Progenitor cell of endocrine pancreas (in vitro differentiated cells): ENCODE data around the gene ATG9B. TPM values are rescaled to one million over a fixed set of nuclear protein-coding genes. Genes with fewer than 3 reads are reported as not detected.
"Not testable (repeated sequence)": the region's sequence is repeated elsewhere in the genome, so short reads cannot be mapped to it uniquely, and the experiment has no call there.

Experiments used
- DNase-seq: peaks from one replicate; pipeline ENCODE4 v3.0.0; 2021; ENCODE audit warnings: low spot score; ENCODE audit not compliant: unreplicated experiment
- H3K27ac Mint-ChIP-seq: 2 replicates; pipeline ENCODE4 v1.8.0; 2021; ENCODE audit warnings: mild to moderate bottlenecking, moderate library complexity, mixed read lengths
- H3K27me3 Mint-ChIP-seq: 2 replicates; pipeline ENCODE4 v1.8.0; 2021; ENCODE audit warnings: mixed read lengths
- H3K36me3 Mint-ChIP-seq: 2 replicates; pipeline ENCODE4 v1.8.0; 2022; ENCODE audit warnings: mixed read lengths; ENCODE audit not compliant: insufficient read depth
- H3K4me1 Mint-ChIP-seq: 2 replicates; pipeline ENCODE4 v1.8.0; 2021; ENCODE audit warnings: low read depth, mixed read lengths
- H3K4me3 Mint-ChIP-seq: 2 replicates; pipeline ENCODE4 v1.8.0; 2021; ENCODE audit warnings: low read depth, mild to moderate bottlenecking, moderate library complexity, mixed read lengths
- H3K9me3 Mint-ChIP-seq: 2 replicates; pipeline ENCODE4 v1.8.0; 2021; ENCODE audit warnings: low read depth, mixed read lengths
- CTCF ChIP-seq: fragments of 200-600 bp; sonication (generic); IDR thresholded peaks from one replicate; pipeline ENCODE4 v1.5.0; 2021; ENCODE audit warnings: antibody characterized with exemption, mild to moderate bottlenecking; ENCODE audit not compliant: unreplicated experiment
- total RNA-seq: library from RNA; stranded (reverse); gene quantifications from 2 replicates; pipeline ENCODE4 v1.2.1, GENCODE V29; 2021

Gene ATG9B
- total RNA-seq, 1 donor from 2014 or later, result 0.79 TPM

- H3K27ac Mint-ChIP-seq, result no peak overlapping the region
- TF ChIP-seq CTCF, result no peak
- H3K4me3 Mint-ChIP-seq, result no peak overlapping the region
- H3K27me3 Mint-ChIP-seq, result peaks cover 15% of the 10 kb centered on the region
- no peak for DNase-seq
- H3K4me1 Mint-ChIP-seq, result no peaks in the 10 kb centered on the region
- no peaks in the 10 kb centered on the region for H3K9me3 Mint-ChIP-seq
- no peaks in the 10 kb centered on the region for H3K36me3 Mint-ChIP-seq
These were observed 21.7 kb upstream of the ATG9B start for GRCh38 chr7:151045967-151046366.

- no peak overlapping the region for H3K4me3 Mint-ChIP-seq
- no peaks in the 10 kb centered on the region for H3K36me3 Mint-ChIP-seq
- no peaks in the 10 kb centered on the region for H3K9me3 Mint-ChIP-seq
- DNase-seq, result no peak
- no peak overlapping the region for H3K27ac Mint-ChIP-seq
- H3K4me1 Mint-ChIP-seq, result no peaks in the 10 kb centered on the region
- no peak for TF ChIP-seq CTCF
- H3K27me3 Mint-ChIP-seq, result peaks cover 11% of the 10 kb centered on the region
These were observed 21.0 kb upstream of the ATG9B start for GRCh38 chr7:151045262-151045661.

GRCh38 chr7:151043959-151044358 lies 19.7 kb upstream of the ATG9B start:
- Mint-ChIP-seq H3K4me3 (no peak overlapping the region), H3K9me3 (no peaks in the 10 kb centered on the region), H3K36me3 (no peaks in the 10 kb centered on the region), H3K27ac (no peak overlapping the region), H3K4me1 (no peaks in the 10 kb centered on the region), H3K27me3 (peaks cover 4% of the 10 kb centered on the region)
- no peak for TF ChIP-seq CTCF
- DNase-seq, result no peak

GRCh38 chr7:151043449-151043848 lies 19.2 kb upstream of the ATG9B start:
- not testable (repeated sequence) for H3K27me3 Mint-ChIP-seq, H3K4me3 Mint-ChIP-seq, H3K4me1 Mint-ChIP-seq, H3K9me3 Mint-ChIP-seq, H3K36me3 Mint-ChIP-seq, DNase-seq, H3K27ac Mint-ChIP-seq

DNA sequence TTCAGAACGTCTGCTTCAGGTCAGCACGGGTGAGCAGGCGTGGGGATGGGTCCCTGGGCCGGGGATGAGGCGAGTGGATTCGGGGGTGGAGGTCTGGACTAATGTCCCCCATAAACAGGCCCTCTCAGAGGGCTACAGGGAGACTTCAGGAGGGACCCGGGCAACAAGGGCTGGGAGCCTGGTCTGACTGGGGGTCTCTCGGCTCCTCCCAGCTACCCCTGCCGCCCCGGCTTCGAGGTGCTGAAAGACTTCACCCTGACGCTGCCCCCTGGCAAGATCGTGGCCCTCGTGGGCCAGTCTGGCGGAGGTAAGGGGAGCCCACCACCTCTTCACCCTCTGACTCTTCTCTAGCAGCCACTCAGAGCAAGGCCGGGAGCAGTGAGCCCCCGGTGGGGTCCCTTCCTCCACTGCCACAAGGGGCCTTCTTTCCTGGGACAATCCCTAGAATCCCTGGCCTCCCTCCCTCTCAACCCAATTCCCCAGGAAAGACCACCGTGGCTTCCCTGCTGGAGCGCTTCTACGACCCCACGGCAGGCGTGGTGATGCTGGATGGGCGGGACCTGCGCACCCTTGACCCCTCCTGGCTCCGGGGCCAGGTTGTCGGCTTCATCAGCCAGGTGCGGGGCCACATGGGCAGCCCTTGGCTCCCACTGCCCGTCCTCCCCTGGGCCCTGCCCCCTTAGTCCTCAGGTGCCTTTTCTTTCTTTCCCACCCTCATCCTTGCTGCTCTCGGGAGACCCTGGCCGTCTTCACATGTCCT lies 16.5 kb upstream of the ATG9B start:
- no peaks in the 10 kb centered on the region for H3K36me3 Mint-ChIP-seq
- H3K9me3 Mint-ChIP-seq, result no peaks in the 10 kb centered on the region

More for the DNA sequence above, 16.5 kb upstream of the ATG9B start:
- Mint-ChIP-seq H3K27me3 (no peaks in the 10 kb centered on the region), H3K27ac (no peak overlapping the region), H3K4me1 (no peaks in the 10 kb centered on the region), H3K4me3 (no peak overlapping the region)
- no peak for DNase-seq
- no peak for TF ChIP-seq CTCF
